K562 (cell line): ENCODE data around the gene SLC25A34. TPM values are rescaled to one million over a fixed set of nuclear protein-coding genes. Genes with fewer than 3 reads are reported as not detected.

Experiments used
- ATAC-seq: fragments of 200-7000 bp; cut with Tn5 transposase; 3 replicates; pipeline ENCODE4 v1.9.1; 2020; ENCODE audit warnings: moderate library complexity
- BruUV-seq: library from RNA; stranded (reverse); fragments of 400-500 nt; replicated peaks from 2 replicates; lab custom pipeline; 2021; lab: Mats Ljungman, UMichigan
- CTCF ChIA-PET: fragments of 300-600 bp; formaldehyde crosslinking; extraction: SDS; loops from one replicate; lab custom pipeline; 2021; ENCODE audit warnings: low intra/inter-chr PET ratio; lab: Yijun Ruan, JAX
- POLR2A ChIA-PET: fragments of 300-600, 350-650 bp; sonication (Branson Sonifier 250); formaldehyde crosslinking; extraction: SDS; loops from one replicate; lab custom pipeline; 2021; ENCODE audit warnings: antibody characterized with exemption, inconsistent platforms; lab: Yijun Ruan, JAX
- DNase-seq, 4 experiments: peaks; one replicate each; pipeline versions ENCODE4 v3.0.0 to v3.0.0-alpha.2; 2011 to 2018; ENCODE audit warnings: low spot score in 3 of 4, mixed read lengths in 3 of 4; ENCODE audit errors: extremely low read depth in 1 of 4
- FAIRE-seq: peaks from 2 replicates; lab custom pipeline; 2011; peaks lifted over from hg19 to GRCh38; lab: Jason Lieb, UNC
- H2AFZ ChIP-seq: 2 replicates; pipeline ENCODE4 v1.6.0; 2011; ENCODE audit warnings: low read depth, low read length, control low read depth, inconsistent platforms
- H3K27ac ChIP-seq: fragments of 200-600 bp; 3 replicates; pipeline ENCODE4 v1.8.0; 2011; ENCODE audit warnings: low read depth, mild to moderate bottlenecking, control low read depth, inconsistent platforms, low read length, moderate library complexity, mixed read lengths; ENCODE audit errors: extremely low read depth
- H3K27me3 ChIP-seq, 2 experiments: fragments of 300-600 bp in 1 of 2; 2 replicates in 1 of 2; 3 replicates in 1 of 2; pipeline versions ENCODE4 v1.6.0 to v1.8.0; 2011; ENCODE audit warnings: inconsistent platforms in 2 of 2, low read length in 2 of 2, mild to moderate bottlenecking in 1 of 2, mixed read lengths in 1 of 2, moderate library complexity in 1 of 2; ENCODE audit not compliant: control insufficient read depth in 2 of 2, insufficient read depth in 2 of 2
- H3K36me3 ChIP-seq: fragments of 300-600 bp; 3 replicates; pipeline ENCODE4 v1.8.0; 2011; ENCODE audit warnings: mild to moderate bottlenecking, low read length, inconsistent platforms; ENCODE audit not compliant: control insufficient read depth, insufficient read depth
- H3K4me1 ChIP-seq, 2 experiments: fragments of 200-600 bp in 1 of 2; replicated peaks in 1 of 2; 2 replicates in 1 of 2; 3 replicates in 1 of 2; pipeline versions ENCODE4 v1.5.1 to v1.8.0; 2011; ENCODE audit warnings: inconsistent platforms in 2 of 2, low read length in 2 of 2, mild to moderate bottlenecking in 1 of 2, mixed read lengths in 1 of 2, moderate library complexity in 1 of 2; ENCODE audit not compliant: control insufficient read depth in 2 of 2, insufficient read depth in 2 of 2
- H3K4me2 ChIP-seq: 2 replicates; pipeline ENCODE4 v1.6.1; 2011; ENCODE audit warnings: low read length, control low read depth, inconsistent platforms, mixed read lengths; ENCODE audit not compliant: insufficient read depth
- H3K4me3 ChIP-seq: fragments of 200-600 bp; sonication (generic), shearing (Covaris generic); 2 replicates; pipeline ENCODE4 v1.5.1; 2016; ENCODE audit warnings: control low read depth, inconsistent platforms
- H3K79me2 ChIP-seq: fragments of 200-600 bp; 3 replicates; pipeline ENCODE4 v1.8.0; 2011; ENCODE audit warnings: low read length, inconsistent platforms; ENCODE audit not compliant: control insufficient read depth, insufficient read depth
- H3K9ac ChIP-seq, 2 experiments: 2 replicates each; pipeline versions ENCODE4 v1.6.0 to v1.6.1; 2011; ENCODE audit warnings: low read depth in 2 of 2, low read length in 2 of 2, control low read depth in 1 of 2, inconsistent platforms in 1 of 2, mild to moderate bottlenecking in 1 of 2, mixed read lengths in 1 of 2; ENCODE audit not compliant: insufficient read depth in 1 of 2
- H3K9me1 ChIP-seq: one replicate; pipeline ENCODE4 v1.6.0; 2011; ENCODE audit warnings: inconsistent platforms, mild to moderate bottlenecking, low read length, moderate library complexity; ENCODE audit not compliant: control insufficient read depth, insufficient read depth
- H3K9me3 ChIP-seq: replicated peaks from 2 replicates; pipeline ENCODE4 v1.5.1; 2011; ENCODE audit warnings: low read depth, low read length, inconsistent platforms; ENCODE audit not compliant: control insufficient read depth, insufficient read depth
- H4K20me1 ChIP-seq: replicated peaks from 2 replicates; pipeline ENCODE4 v1.6.1; 2011; ENCODE audit warnings: low read length, inconsistent platforms, mixed read lengths; ENCODE audit not compliant: control insufficient read depth, insufficient read depth
- C11orf30 ChIP-seq: fragments of 450-650 bp; IDR thresholded peaks from 2 replicates; pipeline ENCODE4 v1.6.1; 2016; ENCODE audit warnings: low read depth, mild to moderate bottlenecking
- CHD4 ChIP-seq: fragments of 200-600 bp; sonication (generic); IDR thresholded peaks from 3 replicates; pipeline ENCODE4 v1.6.1; 2012; ENCODE audit warnings: low read depth, mild to moderate bottlenecking, mixed read lengths, low read length, inconsistent platforms; ENCODE audit not compliant: insufficient read depth, insufficient replicate concordance, poor library complexity, severe bottlenecking
- GABPA ChIP-seq: fragments of 200-800 bp; sonication (Bioruptor generic); conservative IDR thresholded peaks from 2 replicates; pipeline ENCODE4 v1.6.1; 2016; ENCODE audit warnings: low read depth, missing genetic modification characterization, missing compliant biosample characterization
- MCM5 ChIP-seq: fragments of 450-650 bp; IDR thresholded peaks from 2 replicates; pipeline ENCODE4 v1.6.1; 2016; ENCODE audit warnings: low read depth
- NR2F6 ChIP-seq: fragments of 450-650 bp; formaldehyde crosslinking; IDR thresholded peaks from 2 replicates; pipeline ENCODE4 v1.4.0; 2020; ENCODE audit warnings: mild to moderate bottlenecking
- SAFB ChIP-seq: fragments of 200-400 bp; formaldehyde crosslinking; IDR thresholded peaks from 2 replicates; pipeline ENCODE4 v1.6.1; 2017; ENCODE audit warnings: low read depth, low read length, borderline replicate concordance
- SMAD2 ChIP-seq: fragments of 150-350 bp; IDR thresholded peaks from 2 replicates; pipeline ENCODE4 v1.6.1; 2014; ENCODE audit warnings: low read depth, mild to moderate bottlenecking, low read length
- ZNF174 ChIP-seq: fragments of 250-450 bp; sonication (Bioruptor Pico); IDR thresholded peaks from 2 replicates; pipeline ENCODE4 v1.4.0; 2020; ENCODE audit warnings: mild to moderate bottlenecking
- ZNF217 ChIP-seq: sonication (generic); formaldehyde crosslinking; IDR thresholded peaks from 2 replicates; pipeline ENCODE4 v1.8.0; 2022; ENCODE audit warnings: mild to moderate bottlenecking, missing genetic modification reagents
- whole genome bisulfite sequencing: fragments of 100-300 bp; shearing (Covaris generic); methylation state at CpG from one replicate; pipeline ENCODE4 v1.1.6; 2016; ENCODE audit warnings: low coverage, mixed read lengths; ENCODE audit not compliant: insufficient coverage; ENCODE audit errors: missing lambda C conversion rate; 5-methylcytosine and 5-hydroxymethylcytosine counted together
- in situ Hi-C: fragments of 300-500 bp; cut with MboI; formaldehyde crosslinking; loops from 4 replicates; pipeline ENCODE4 v1.15.0; 2018; ENCODE audit warnings: inconsistent platforms, mixed read lengths
- intact Hi-C: fragments of 100-400 bp; cut with micrococcal nuclease; formaldehyde crosslinking; loops from 2 replicates; pipeline ENCODE4 v1.14.2; 2022
- polyA plus RNA-seq, 8 experiments: library from polyadenylated mRNA; depleted of rRNA in 4 of 8; stranded (reverse) in 5 of 8; unstranded in 3 of 8; fragments of >200 nt; fragmentation: Nextera tagmentation in 2 of 8; fragmentation: Illumina TruSeq in 1 of 8; extraction: Ambion mirVana in 2 of 8; extraction: Trizol in 1 of 8; gene quantifications; 2 replicates each; pipeline versions ENCODE4 v1.2.1 to v1.2.3, GENCODE V29; 2011 to 2014; ENCODE audit warnings: inconsistent platforms in 1 of 8, missing spikeins in 1 of 8
- total RNA-seq, 7 experiments: library from RNA; depleted of rRNA in 6 of 7; stranded (reverse); fragments of >200 nt in 6 of 7; fragmentation: Illumina TruSeq in 2 of 7; extraction: Trizol in 2 of 7; gene quantifications; 2 replicates each; pipeline versions ENCODE4 v1.2.1 to v1.2.3, GENCODE V29; 2011 to 2021; ENCODE audit warnings: low replicate concordance in 1 of 7
- TF ChIP-seq, protein P1 (sequence below): fragments of 250-450 bp; sonication (Bioruptor Pico); IDR thresholded peaks from 2 replicates; pipeline ENCODE4 v1.4.0; 2020; ENCODE audit warnings: mild to moderate bottlenecking, moderate library complexity
- TF ChIP-seq, protein P2 (sequence below): fragments of 450-650 bp; IDR thresholded peaks from 2 replicates; pipeline ENCODE4 v1.6.1; 2016; ENCODE audit warnings: mild to moderate bottlenecking, moderate library complexity

SLC25A34 gene
- total and polyA plus RNA-seq, 9 of the 15 experiments (the other 6 are each of a cell fraction or from before 2014, with no cell fraction given): 0.01 to 0.57 (median 0.16) TPM

DNA sequence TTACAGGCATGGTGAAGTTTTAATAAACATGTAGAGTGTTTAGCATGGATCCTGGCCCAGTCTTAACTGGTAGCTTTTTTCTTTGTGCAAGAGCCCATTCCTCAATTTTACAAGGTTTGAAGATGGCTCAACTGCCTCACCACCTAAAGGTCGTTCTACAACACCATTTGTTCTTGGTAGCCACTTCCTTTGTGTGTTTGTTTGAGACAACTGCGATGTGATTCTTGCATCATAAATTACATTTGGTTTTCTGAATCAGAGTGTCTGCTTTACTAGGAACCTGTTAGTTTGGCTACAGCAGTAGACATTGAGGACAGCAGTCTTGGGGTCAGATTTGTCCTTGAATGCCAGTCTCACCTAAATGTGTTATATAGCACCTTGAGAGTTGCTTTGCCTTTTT, 48.6 kb upstream of the SLC25A34 start:
- Histone ChIP-seq H3K79me2 (peaks cover 79% of the 10 kb centered on the region), H2AFZ (no peak overlapping the region), H3K27me3 (no peaks in the 10 kb centered on the region), H3K4me2 (no peak overlapping the region), H3K4me3 (no peak overlapping the region), H4K20me1 (no peaks in the 10 kb centered on the region), H3K27ac (no peak overlapping the region), H3K36me3 (peaks cover 33% of the 10 kb centered on the region), H3K9ac (no peak overlapping the region), H3K4me1 (peaks cover 20 to 35% of the 10 kb centered on the region in 2 experiments; a peak in 4 of 5 replicates), H3K9me3 (no peaks in the 10 kb centered on the region; the same call in 1 of the 2 replicates), H3K9me1 (no peaks in the 10 kb centered on the region)
- ChIA-PET CTCF (no interaction called here), POLR2A (interaction anchor here (1.1 kb wide), 1 partner anchor 19 kb away, joined by 3 read pairs; no protein-coding TSS in a partner anchor)
- WGBS: 58% methylated on average over 2 of the region's 2 CpGs
- DNase-seq (no peak), FAIRE-seq (no peak), ATAC-seq (no peak)
- no TSS peak for BruUV-seq
- intact Hi-C loops (no loop called here), in situ Hi-C loops (no loop called here)
- no peak for TF ChIP-seq C11orf30
- TF ChIP-seq, protein P1, sequence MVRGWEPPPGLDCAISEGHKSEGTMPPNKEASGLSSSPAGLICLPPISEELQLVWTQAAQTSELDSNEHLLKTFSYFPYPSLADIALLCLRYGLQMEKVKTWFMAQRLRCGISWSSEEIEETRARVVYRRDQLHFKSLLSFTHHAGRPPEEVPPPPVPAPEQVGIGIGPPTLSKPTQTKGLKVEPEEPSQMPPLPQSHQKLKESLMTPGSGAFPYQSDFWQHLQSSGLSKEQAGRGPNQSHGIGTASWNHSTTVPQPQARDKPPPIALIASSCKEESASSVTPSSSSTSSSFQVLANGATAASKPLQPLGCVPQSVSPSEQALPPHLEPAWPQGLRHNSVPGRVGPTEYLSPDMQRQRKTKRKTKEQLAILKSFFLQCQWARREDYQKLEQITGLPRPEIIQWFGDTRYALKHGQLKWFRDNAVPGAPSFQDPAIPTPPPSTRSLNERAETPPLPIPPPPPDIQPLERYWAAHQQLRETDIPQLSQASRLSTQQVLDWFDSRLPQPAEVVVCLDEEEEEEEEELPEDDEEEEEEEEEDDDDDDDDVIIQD (CRISPR knock-in tag): no peak
- no peak for TF ChIP-seq NR2F6 (CRISPR knock-in tag)
- no peak for TF ChIP-seq MCM5
- TF ChIP-seq, protein P2, sequence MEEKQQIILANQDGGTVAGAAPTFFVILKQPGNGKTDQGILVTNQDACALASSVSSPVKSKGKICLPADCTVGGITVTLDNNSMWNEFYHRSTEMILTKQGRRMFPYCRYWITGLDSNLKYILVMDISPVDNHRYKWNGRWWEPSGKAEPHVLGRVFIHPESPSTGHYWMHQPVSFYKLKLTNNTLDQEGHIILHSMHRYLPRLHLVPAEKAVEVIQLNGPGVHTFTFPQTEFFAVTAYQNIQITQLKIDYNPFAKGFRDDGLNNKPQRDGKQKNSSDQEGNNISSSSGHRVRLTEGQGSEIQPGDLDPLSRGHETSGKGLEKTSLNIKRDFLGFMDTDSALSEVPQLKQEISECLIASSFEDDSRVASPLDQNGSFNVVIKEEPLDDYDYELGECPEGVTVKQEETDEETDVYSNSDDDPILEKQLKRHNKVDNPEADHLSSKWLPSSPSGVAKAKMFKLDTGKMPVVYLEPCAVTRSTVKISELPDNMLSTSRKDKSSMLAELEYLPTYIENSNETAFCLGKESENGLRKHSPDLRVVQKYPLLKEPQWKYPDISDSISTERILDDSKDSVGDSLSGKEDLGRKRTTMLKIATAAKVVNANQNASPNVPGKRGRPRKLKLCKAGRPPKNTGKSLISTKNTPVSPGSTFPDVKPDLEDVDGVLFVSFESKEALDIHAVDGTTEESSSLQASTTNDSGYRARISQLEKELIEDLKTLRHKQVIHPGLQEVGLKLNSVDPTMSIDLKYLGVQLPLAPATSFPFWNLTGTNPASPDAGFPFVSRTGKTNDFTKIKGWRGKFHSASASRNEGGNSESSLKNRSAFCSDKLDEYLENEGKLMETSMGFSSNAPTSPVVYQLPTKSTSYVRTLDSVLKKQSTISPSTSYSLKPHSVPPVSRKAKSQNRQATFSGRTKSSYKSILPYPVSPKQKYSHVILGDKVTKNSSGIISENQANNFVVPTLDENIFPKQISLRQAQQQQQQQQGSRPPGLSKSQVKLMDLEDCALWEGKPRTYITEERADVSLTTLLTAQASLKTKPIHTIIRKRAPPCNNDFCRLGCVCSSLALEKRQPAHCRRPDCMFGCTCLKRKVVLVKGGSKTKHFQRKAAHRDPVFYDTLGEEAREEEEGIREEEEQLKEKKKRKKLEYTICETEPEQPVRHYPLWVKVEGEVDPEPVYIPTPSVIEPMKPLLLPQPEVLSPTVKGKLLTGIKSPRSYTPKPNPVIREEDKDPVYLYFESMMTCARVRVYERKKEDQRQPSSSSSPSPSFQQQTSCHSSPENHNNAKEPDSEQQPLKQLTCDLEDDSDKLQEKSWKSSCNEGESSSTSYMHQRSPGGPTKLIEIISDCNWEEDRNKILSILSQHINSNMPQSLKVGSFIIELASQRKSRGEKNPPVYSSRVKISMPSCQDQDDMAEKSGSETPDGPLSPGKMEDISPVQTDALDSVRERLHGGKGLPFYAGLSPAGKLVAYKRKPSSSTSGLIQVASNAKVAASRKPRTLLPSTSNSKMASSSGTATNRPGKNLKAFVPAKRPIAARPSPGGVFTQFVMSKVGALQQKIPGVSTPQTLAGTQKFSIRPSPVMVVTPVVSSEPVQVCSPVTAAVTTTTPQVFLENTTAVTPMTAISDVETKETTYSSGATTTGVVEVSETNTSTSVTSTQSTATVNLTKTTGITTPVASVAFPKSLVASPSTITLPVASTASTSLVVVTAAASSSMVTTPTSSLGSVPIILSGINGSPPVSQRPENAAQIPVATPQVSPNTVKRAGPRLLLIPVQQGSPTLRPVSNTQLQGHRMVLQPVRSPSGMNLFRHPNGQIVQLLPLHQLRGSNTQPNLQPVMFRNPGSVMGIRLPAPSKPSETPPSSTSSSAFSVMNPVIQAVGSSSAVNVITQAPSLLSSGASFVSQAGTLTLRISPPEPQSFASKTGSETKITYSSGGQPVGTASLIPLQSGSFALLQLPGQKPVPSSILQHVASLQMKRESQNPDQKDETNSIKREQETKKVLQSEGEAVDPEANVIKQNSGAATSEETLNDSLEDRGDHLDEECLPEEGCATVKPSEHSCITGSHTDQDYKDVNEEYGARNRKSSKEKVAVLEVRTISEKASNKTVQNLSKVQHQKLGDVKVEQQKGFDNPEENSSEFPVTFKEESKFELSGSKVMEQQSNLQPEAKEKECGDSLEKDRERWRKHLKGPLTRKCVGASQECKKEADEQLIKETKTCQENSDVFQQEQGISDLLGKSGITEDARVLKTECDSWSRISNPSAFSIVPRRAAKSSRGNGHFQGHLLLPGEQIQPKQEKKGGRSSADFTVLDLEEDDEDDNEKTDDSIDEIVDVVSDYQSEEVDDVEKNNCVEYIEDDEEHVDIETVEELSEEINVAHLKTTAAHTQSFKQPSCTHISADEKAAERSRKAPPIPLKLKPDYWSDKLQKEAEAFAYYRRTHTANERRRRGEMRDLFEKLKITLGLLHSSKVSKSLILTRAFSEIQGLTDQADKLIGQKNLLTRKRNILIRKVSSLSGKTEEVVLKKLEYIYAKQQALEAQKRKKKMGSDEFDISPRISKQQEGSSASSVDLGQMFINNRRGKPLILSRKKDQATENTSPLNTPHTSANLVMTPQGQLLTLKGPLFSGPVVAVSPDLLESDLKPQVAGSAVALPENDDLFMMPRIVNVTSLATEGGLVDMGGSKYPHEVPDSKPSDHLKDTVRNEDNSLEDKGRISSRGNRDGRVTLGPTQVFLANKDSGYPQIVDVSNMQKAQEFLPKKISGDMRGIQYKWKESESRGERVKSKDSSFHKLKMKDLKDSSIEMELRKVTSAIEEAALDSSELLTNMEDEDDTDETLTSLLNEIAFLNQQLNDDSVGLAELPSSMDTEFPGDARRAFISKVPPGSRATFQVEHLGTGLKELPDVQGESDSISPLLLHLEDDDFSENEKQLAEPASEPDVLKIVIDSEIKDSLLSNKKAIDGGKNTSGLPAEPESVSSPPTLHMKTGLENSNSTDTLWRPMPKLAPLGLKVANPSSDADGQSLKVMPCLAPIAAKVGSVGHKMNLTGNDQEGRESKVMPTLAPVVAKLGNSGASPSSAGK: no peak
- TF ChIP-seq SMAD2: no peak
- TF ChIP-seq SAFB: no peak
- TF ChIP-seq ZNF174 (CRISPR knock-in tag): no peak
- no peak for TF ChIP-seq CHD4
- TF ChIP-seq GABPA: no peak
- TF ChIP-seq ZNF217 (CRISPR knock-in tag): no peak
